GM19099 (cell line): ENCODE data around the gene FGFR2.

Source experiments
- POLR2A ChIP-seq: IDR thresholded peaks from 3 replicates; pipeline ENCODE4 v1.6.1; 2011; ENCODE audit warnings: low read depth; ENCODE audit not compliant: insufficient read length; ENCODE audit errors: extremely low read depth

Gene FGFR2

DNA sequence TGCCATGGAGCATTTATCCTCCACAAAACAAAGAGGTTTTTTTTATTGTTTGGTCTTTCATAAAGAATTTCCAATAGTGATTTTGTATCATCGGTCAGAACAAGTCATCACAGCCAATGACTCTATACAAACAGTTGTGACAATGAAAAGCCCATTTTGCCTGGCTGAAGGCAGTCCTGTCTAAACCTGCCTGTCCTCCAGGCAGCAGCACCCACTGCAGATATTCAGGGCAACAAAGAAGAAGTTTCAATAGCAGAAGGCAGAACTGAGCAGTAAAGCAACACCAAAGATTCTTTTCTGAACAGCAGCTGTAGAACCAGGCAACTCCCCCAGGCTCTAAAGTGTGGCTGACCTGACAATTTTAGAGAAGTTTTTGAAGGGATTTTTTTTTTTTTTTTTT lies 169.4 kb downstream of the FGFR2 start:
- no peak for TF ChIP-seq POLR2A
